Stomach (tissue), 9 donors: ENCODE measurements around the gene BIN1. TPM values are rescaled to one million over a fixed set of nuclear protein-coding genes. Genes with fewer than 3 reads are reported as not detected.

Source experiments
- DNase-seq, 2 donors: peaks; one replicate each; pipeline versions ENCODE4 v3.0.0 to v3.0.0-alpha.2; 2013 to 2019
- H3K27ac ChIP-seq, 5 donors: fragments of 200-600 bp in 4 of 5; sonication (generic) in 4 of 5; one replicate each; pipeline ENCODE4 v1.5.1; 2013 to 2019; ENCODE audit warnings: mild to moderate bottlenecking in 1 of 5, moderate library complexity in 1 of 5
- H3K27me3 ChIP-seq, 3 donors: fragments of 200-600 bp; sonication (generic); one replicate each; pipeline ENCODE4 v1.5.1; 2017 to 2019; ENCODE audit warnings: mixed run types in 1 of 3
- H3K36me3 ChIP-seq, 4 donors: fragments of 200-600 bp; sonication (generic); 1 replicate in 3 of 4; 2 replicates in 1 of 4; pipeline ENCODE4 v1.5.1; 2016 to 2019
- H3K4me1 ChIP-seq, 4 donors: fragments of 200-600 bp; sonication (generic); one replicate each; pipeline ENCODE4 v1.5.1; 2016 to 2019
- H3K4me3 ChIP-seq, 4 donors: fragments of 200-600 bp; sonication (generic) in 3 of 4; one replicate each; pipeline ENCODE4 v1.5.1; 2016 to 2019; ENCODE audit warnings: mild to moderate bottlenecking in 1 of 4
- H3K9me3 ChIP-seq, 4 donors: fragments of 200-600 bp; sonication (generic); one replicate each; pipeline ENCODE4 v1.5.1; 2016 to 2019
- CTCF ChIP-seq, 7 experiments: fragments of 450-650 bp in 4 of 7; fragments of 200-600 bp in 3 of 7; sonication (generic) in 3 of 7; IDR thresholded peaks; one replicate each; pipeline ENCODE4 v1.5.1; 2016 to 2019; ENCODE audit warnings: antibody characterized with exemption in 7 of 7, control low read depth in 2 of 7, mild to moderate bottlenecking in 1 of 7
- EP300 ChIP-seq: sonication (generic); formaldehyde crosslinking; IDR thresholded peaks from one replicate; pipeline ENCODE4 v1.6.1; 2017; ENCODE audit warnings: antibody characterized with exemption
- POLR2A ChIP-seq, 4 donors: fragments of 450-650 bp; IDR thresholded peaks; one replicate each; pipeline ENCODE4 v1.6.1; 2016; ENCODE audit warnings: antibody characterized with exemption in 4 of 4, control low read depth in 2 of 4, mild to moderate bottlenecking in 1 of 4, moderate library complexity in 1 of 4
- POLR2AphosphoS5 ChIP-seq, 3 donors: sonication (generic); formaldehyde crosslinking; IDR thresholded peaks; one replicate each; pipeline ENCODE4 v1.6.1; 2016; ENCODE audit warnings: antibody characterized with exemption in 3 of 3
- WGBS, 5 donors: extraction: QIAGEN DNeasy Blood & Tissue Kit in 3 of 5; methylation state at CpG; one replicate each; pipeline versions ENCODE4 v1.1.5 to v1.1.7; 2013 to 2018; 5-methylcytosine and 5-hydroxymethylcytosine counted together
- intact Hi-C: fragments of 100-400 bp; cut with DNase I; formaldehyde crosslinking; loops from one replicate; pipeline ENCODE4 v1.15.1; 2023; ENCODE audit warnings: low total_unique reads
- polyA plus RNA-seq, 3 donors: library from polyadenylated mRNA; stranded (reverse); fragments of 200-250 nt; gene quantifications; one replicate each; pipeline ENCODE4 v1.2.3, GENCODE V29; 2013
- total RNA-seq, 5 donors: library from RNA; depleted of rRNA; stranded (reverse); fragments of >200 nt; gene quantifications; one replicate each; pipeline versions ENCODE4 v1.1.0 to v1.2.3, GENCODE V29; 2014 to 2016
- donor health status: healthy with polysubstance abuse.
- donor health status: Bipolar disorder and iron deficiency.
- donor health status: healthy.

The BIN1 gene
- total and polyA plus RNA-seq, 8 donors: 39.1 to 175 (median 47.8) TPM

GRCh38 chr2:127092901-127093516 lies 13.9 kb downstream of the BIN1 start:
- H3K27ac ChIP-seq: peak overlapping the region in 2 of 5 donors; percentile 35 to 49
- intact Hi-C loops: no loop called here
- no peaks in the 10 kb centered on the region for H3K36me3 ChIP-seq
- H3K4me1 ChIP-seq: peaks cover 54 to 93% (median 73%) of the 10 kb centered on the region in 4 donors
- H3K4me3 ChIP-seq: no peak overlapping the region
- H3K27me3 ChIP-seq: no peaks in the 10 kb centered on the region
- no peaks in the 10 kb centered on the region for H3K9me3 ChIP-seq
- 82 to 91% (median 85%) methylated on average over 5 of the region's 5 CpGs for WGBS, 5 donors
- DNase-seq: peak in 1 of 2 donors; percentile 47
- TF ChIP-seq EP300: no peak
- TF ChIP-seq POLR2A (IDR thresholded peaks at IDR 0.05): no peak
- TF ChIP-seq POLR2AphosphoS5 (IDR thresholded peaks at IDR 0.05): no peak
- TF ChIP-seq CTCF (IDR thresholded peaks at IDR 0.05): no peak

- 87 to 98% (median 93%) methylated on average over 5 to 6 of the region's 6 CpGs for WGBS, 5 donors
- intact Hi-C loops: no loop called here
- H3K4me1 ChIP-seq: peaks cover 54 to 93% (median 73%) of the 10 kb centered on the region in 4 donors
- H3K36me3 ChIP-seq: no peaks in the 10 kb centered on the region
- H3K27ac ChIP-seq: peak overlapping the region in 1 of 5 donors; percentile 17
- H3K9me3 ChIP-seq: no peaks in the 10 kb centered on the region
- DNase-seq: no peak
- no peaks in the 10 kb centered on the region for H3K27me3 ChIP-seq
- no peak for TF ChIP-seq EP300
- TF ChIP-seq POLR2AphosphoS5 (IDR thresholded peaks at IDR 0.05): no peak
- TF ChIP-seq POLR2A (IDR thresholded peaks at IDR 0.05): no peak
- no peak for TF ChIP-seq CTCF (IDR thresholded peaks at IDR 0.05)
- no peak overlapping the region for H3K4me3 ChIP-seq
Measured at GRCh38 chr2:127092306-127092705, 14.6 kb downstream of the BIN1 start.

- WGBS, 5 donors: 92 to 99% (median 95%) methylated on average over 6 of the region's 6 CpGs
Measured at GRCh38 chr2:127091886-127092285, 15.1 kb downstream of the BIN1 start.

GRCh38 chr2:127091148-127091547 lies 15.8 kb downstream of the BIN1 start:
- Histone ChIP-seq H3K4me3 (no peak overlapping the region), H3K4me1 (peaks cover 57 to 93% (median 73%) of the 10 kb centered on the region in 4 donors), H3K36me3 (no peaks in the 10 kb centered on the region), H3K27me3 (no peaks in the 10 kb centered on the region), H3K27ac (no peak overlapping the region), H3K9me3 (no peaks in the 10 kb centered on the region)
- TF ChIP-seq POLR2A (IDR thresholded peaks at IDR 0.05): no peak
- TF ChIP-seq CTCF (IDR thresholded peaks at IDR 0.05): no peak
- no peak for TF ChIP-seq EP300
- no peak for TF ChIP-seq POLR2AphosphoS5 (IDR thresholded peaks at IDR 0.05)
- intact Hi-C loops: no loop called here
- DNase-seq: no peak
- 85 to 94% (median 90%) methylated on average over 5 of the region's 5 CpGs for WGBS, 5 donors

More at GRCh38 chr2:127091886-127092285, 15.1 kb downstream of the BIN1 start:
- TF ChIP-seq CTCF (IDR thresholded peaks at IDR 0.05) (no peak), POLR2A (IDR thresholded peaks at IDR 0.05) (no peak)
- intact Hi-C loops: no loop called here
- Histone ChIP-seq H3K4me3 (no peak overlapping the region), H3K9me3 (no peaks in the 10 kb centered on the region), H3K36me3 (no peaks in the 10 kb centered on the region), H3K27me3 (no peaks in the 10 kb centered on the region), H3K4me1 (peaks cover 54 to 93% (median 73%) of the 10 kb centered on the region in 4 donors), H3K27ac (peak overlapping the region in 1 of 5 donors; percentile 17)
- no peak for DNase-seq
